ENCODE data around the gene TUT4. TPM values are rescaled to one million over a fixed set of nuclear protein-coding genes. Genes with fewer than 3 reads are reported as not detected.

Gene TUT4
- total and polyA plus RNA-seq, 2 experiments from 2014 or later: 69.9 to 116 TPM

GRCh38 chr1:52554267-52554640 is 1.4 kb upstream of the TUT4 start:
- DNase-seq (ENCODE audit: low spot score) (no peak), ATAC-seq (no peak)
- H3K9me3 Mint-ChIP-seq: no peaks in the 10 kb centered on the region; the same call in 2 of the 3 replicates
- H3K36me3 ChIP-seq (ENCODE audit: insufficient read depth): no peaks in the 10 kb centered on the region
- peak overlapping the region; percentile 97 for H3K4me2 ChIP-seq
- H3K4me3 ChIP-seq: peak overlapping the region; percentile 87
- H3K79me2 ChIP-seq (replicated peaks; ENCODE audit: insufficient read depth): peaks cover 31% of the 10 kb centered on the region
- H3K27me3 Mint-ChIP-seq (ENCODE audit: insufficient read depth, low read depth, poor library complexity): peaks cover 4% of the 10 kb centered on the region
- peaks cover 6% of the 10 kb centered on the region; the same call in 1 of the 2 replicates for H3F3A ChIP-seq (replicated peaks; ENCODE audit: low read depth)
- TF ChIP-seq JUNB (IDR thresholded peaks at IDR 0.05; ENCODE audit: unreplicated experiment) (no peak), CREB1 (CRISPR knock-in tag; IDR thresholded peaks at IDR 0.05; ENCODE audit: low read depth) (no peak), ZNF462 (CRISPR knock-in tag; IDR thresholded peaks at IDR 0.05) (no peak), POLR2AphosphoS5 (IDR thresholded peaks at IDR 0.05; ENCODE audit: low read depth) (no peak), CTCF (conservative IDR thresholded peaks at IDR 0.05; ENCODE audit: low read depth in 2 of 2) (no peak), ZNF114 (CRISPR knock-in tag; IDR thresholded peaks at IDR 0.05) (no peak), ETS1 (IDR thresholded peaks at IDR 0.05) (no peak), EZH2phosphoT487 (IDR thresholded peaks at IDR 0.05; ENCODE audit: unreplicated experiment) (no peak), NANOG (IDR thresholded peaks at IDR 0.05; ENCODE audit: borderline replicate concordance) (no peak), ZNF331 (CRISPR knock-in tag; IDR thresholded peaks at IDR 0.05; ENCODE audit: low read depth) (no peak), EZH2 (IDR thresholded peaks at IDR 0.05; ENCODE audit: low read depth, unreplicated experiment) (no peak), REST (IDR thresholded peaks at IDR 0.05; ENCODE audit: unreplicated experiment) (no peak), STAT1 (IDR thresholded peaks at IDR 0.05; ENCODE audit: unreplicated experiment) (no peak)
- no peaks in the 10 kb centered on the region for H3K9me2 ChIP-seq (ENCODE audit: insufficient read depth)
- peak overlapping the region; percentile 56; the same call in 1 of the 2 replicates for H3K27ac Mint-ChIP-seq
- peaks cover 26% of the 10 kb centered on the region for H3K4me1 Mint-ChIP-seq
- H2AFZ ChIP-seq: peak overlapping the region; percentile 83; the same call in 1 of the 2 replicates
- H3K4me3 Mint-ChIP-seq: peak overlapping the region; percentile 81; the same call in 2 of the 3 replicates
- H3K27ac ChIP-seq (ENCODE audit: low read depth): peak overlapping the region; percentile 95
- H3K4me1 ChIP-seq (ENCODE audit: insufficient read depth): peaks cover 29% of the 10 kb centered on the region
- H4K20me1 ChIP-seq (replicated peaks; ENCODE audit: insufficient read depth): peaks cover 7% of the 10 kb centered on the region; the same call in 1 of the 2 replicates
- H3K27me3 ChIP-seq (ENCODE audit: insufficient read depth): no peaks in the 10 kb centered on the region
- H3K36me3 Mint-ChIP-seq (ENCODE audit: low read depth): no peaks in the 10 kb centered on the region

Measured in GM23338 (cell line).